Measurements from ENCODE around the gene HHIPL1. TPM values are rescaled to one million over a fixed set of nuclear protein-coding genes. Genes with fewer than 3 reads are reported as not detected.

HHIPL1 gene
- polyA plus RNA-seq, 2 of the 4 experiments (the other 2 are of a cell fraction), result 0.19 to 0.23 TPM

DNA sequence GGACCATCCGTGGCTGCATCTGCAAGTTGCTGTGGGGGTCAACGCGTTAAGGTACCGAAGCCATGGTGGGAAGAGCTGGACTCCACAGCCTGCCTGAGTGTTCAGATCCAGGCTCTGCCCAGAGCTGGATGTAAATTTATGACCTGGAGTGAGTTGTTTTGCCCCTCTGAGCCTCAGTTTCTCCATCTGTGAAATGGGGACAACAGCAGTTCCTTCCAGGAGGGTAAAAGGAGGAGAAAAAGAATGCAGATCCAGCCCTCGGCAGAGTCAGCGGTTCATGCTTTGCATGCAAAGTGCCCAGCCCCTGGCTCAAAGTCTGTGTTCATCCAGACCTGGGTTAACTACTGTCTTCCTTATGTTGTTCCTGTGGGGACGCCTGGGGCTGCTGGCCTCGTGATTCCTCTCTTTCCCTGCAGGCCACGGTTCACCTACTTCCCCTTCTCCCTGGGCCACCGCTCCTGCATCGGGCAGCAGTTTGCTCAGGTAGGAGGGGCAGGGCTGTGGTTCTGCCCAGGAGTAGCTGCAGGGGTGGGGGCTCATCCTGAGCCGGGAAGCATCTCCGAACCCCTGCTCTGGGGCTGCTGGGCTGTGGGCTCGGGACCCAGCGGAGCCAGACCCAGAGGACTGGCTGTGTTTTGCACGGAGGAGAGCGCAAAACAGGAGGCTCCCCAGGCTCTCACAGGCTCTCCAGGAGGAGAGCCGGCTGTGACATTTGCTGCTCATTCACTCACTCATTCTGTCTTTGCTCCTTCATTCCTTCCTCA is 81.0 kb downstream of the HHIPL1 start:
- Histone ChIP-seq H3K9me3 (no peaks in the 10 kb centered on the region), H3K27ac (no peak overlapping the region), H3K4me3 (no peak overlapping the region), H3K4me2 (no peak overlapping the region), H3K4me1 (peaks cover 4% of the 10 kb centered on the region; the same call in 2 of the 3 replicates)
- WGBS (ENCODE audit: missing lambda C conversion rate), result 78% methylated on average over 16 of the region's 18 CpGs
- ATAC-seq, result no peak
- TF ChIP-seq, protein P1, sequence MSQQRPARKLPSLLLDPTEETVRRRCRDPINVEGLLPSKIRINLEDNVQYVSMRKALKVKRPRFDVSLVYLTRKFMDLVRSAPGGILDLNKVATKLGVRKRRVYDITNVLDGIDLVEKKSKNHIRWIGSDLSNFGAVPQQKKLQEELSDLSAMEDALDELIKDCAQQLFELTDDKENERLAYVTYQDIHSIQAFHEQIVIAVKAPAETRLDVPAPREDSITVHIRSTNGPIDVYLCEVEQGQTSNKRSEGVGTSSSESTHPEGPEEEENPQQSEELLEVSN (IDR thresholded peaks at IDR 0.05; ENCODE audit: borderline replicate concordance, low read depth), result no peak
- TF ChIP-seq KDM1A (IDR thresholded peaks at IDR 0.05; ENCODE audit: low read depth), result 0 out of 2 replicates have a peak, but pooled peaks have one; percentile 56
- TF ChIP-seq CEBPB (IDR thresholded peaks at IDR 0.05), result no peak
- FAIRE-seq, result no peak
- DNase-seq (ENCODE audit: low read depth in 1 of 2, low spot score in 1 of 2), result no peak
- CTCF ChIA-PET, result interaction anchor here (0.9 to 19.6 kb wide), 4 partner anchors 10 to 174 kb away, joined by 3 to 260 read pairs (median 4); no protein-coding TSS in a partner anchor
- POLR2A ChIA-PET, result no interaction called here

DNA sequence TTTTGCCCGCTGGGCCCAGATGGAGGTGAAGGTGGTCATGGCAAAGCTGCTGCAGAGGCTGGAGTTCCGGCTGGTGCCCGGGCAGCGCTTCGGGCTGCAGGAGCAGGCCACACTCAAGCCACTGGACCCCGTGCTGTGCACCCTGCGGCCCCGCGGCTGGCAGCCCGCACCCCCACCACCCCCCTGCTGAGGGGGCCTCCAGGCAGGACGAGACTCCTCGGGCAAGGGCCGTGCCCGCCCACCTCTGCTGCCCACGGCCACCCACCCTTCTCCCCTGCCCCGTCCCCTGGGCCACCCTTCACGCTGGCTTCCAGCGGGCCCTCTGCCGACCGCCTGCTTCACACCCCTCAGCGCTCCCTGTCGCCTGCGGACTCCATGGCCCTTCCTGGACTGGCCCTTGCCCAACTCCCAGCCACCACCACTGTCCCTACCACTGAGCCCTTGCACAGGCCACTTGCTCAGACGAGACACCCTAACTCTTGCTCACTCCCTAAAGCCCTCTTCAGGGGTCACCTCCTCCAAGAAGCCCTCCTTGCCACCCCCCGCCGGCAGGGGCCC is 81.7 kb downstream of the HHIPL1 start:
- H3K4me1 ChIP-seq, result peaks cover 7% of the 10 kb centered on the region; the same call in 2 of the 3 replicates
- no peak overlapping the region for H3K4me3 ChIP-seq
- ATAC-seq, result no peak
- H3K27ac ChIP-seq, result no peak overlapping the region
- no peak for DNase-seq (ENCODE audit: low read depth in 1 of 2, low spot score in 1 of 2)
- no peak overlapping the region for H3K4me2 ChIP-seq
- CTCF ChIA-PET, result interaction anchor here (1.2 to 19.6 kb wide), 3 partner anchors 11 to 160 kb away, joined by 3 to 260 read pairs (median 5); no protein-coding TSS in a partner anchor
- POLR2A ChIA-PET, result no interaction called here
- H3K9me3 ChIP-seq, result no peaks in the 10 kb centered on the region
- 85% methylated on average over 17 of the region's 26 CpGs for WGBS (ENCODE audit: missing lambda C conversion rate)
- TF ChIP-seq MAFK (IDR thresholded peaks at IDR 0.05; ENCODE audit: partially characterized antibody), result no peak
- TF ChIP-seq KDM5A (IDR thresholded peaks at IDR 0.05), result no peak
- no peak for TF ChIP-seq NR3C1 (IDR thresholded peaks at IDR 0.05)
- peak; percentile 19 for TF ChIP-seq ZFP36 (IDR thresholded peaks at IDR 0.05; ENCODE audit: borderline replicate concordance, partially characterized antibody)
- no peak for TF ChIP-seq SMC3 (IDR thresholded peaks at IDR 0.05)
- TF ChIP-seq JUN (IDR thresholded peaks at IDR 0.05), result no peak
- TF ChIP-seq HOXA7 (CRISPR knock-in tag; IDR thresholded peaks at IDR 0.05), result no peak
- no peak for FAIRE-seq

DNA sequence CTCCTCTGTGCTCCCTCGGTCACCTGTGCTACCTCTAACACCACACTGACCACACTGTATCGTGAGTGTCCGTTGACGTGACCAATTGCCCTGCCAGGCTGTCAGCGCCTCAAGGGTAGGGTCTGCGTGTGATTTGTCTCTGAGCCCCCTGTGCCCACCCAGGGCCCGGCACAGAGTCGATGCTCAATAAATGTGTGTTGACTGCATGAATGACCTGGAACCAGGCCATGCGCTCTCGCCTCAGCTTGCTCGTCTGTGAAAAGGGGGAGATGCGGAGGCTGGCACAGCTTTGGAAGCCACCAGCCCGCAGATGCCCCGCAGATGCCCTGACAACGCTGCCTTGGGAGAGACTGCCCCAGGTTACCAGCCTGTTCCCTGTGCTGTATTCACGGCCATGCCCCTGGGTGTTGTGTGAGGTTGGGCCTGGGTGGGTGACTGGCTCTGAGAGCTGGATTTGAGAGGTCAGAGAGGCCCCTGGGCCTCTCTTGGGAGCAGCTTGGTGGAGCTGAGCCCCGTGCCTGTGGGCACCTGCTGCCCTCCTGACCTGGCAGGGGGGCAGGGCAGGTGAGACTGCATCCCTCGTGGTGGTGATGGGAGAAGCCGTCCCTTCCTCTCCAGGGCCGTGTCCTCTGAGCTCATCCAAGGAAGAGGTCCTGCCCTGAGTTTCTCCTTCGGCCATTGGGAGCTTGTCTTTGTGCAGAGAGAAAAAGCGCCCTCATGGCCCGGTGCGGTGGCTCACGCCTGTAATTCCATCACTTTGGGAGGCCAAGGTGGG is 82.4 kb downstream of the HHIPL1 start:
- CTCF ChIA-PET, result interaction anchor here (0.7 to 19.6 kb wide), 5 partner anchors 10 to 159 kb away, joined by 3 to 263 read pairs (median 5); no protein-coding TSS in a partner anchor
- DNase-seq (ENCODE audit: low read depth in 1 of 2, low spot score in 1 of 2), result no peak
- WGBS (ENCODE audit: missing lambda C conversion rate), result 86% methylated on average over 23 of the region's 25 CpGs

More for the DNA sequence above, 82.4 kb downstream of the HHIPL1 start:
- ATAC-seq, result no peak
- no peaks in the 10 kb centered on the region for H3K9me3 ChIP-seq
- FAIRE-seq, result no peak
- no peak overlapping the region for H3K4me2 ChIP-seq
- TF ChIP-seq KDM5A (IDR thresholded peaks at IDR 0.05), result no peak
- no peak for TF ChIP-seq RARB (CRISPR knock-in tag; IDR thresholded peaks at IDR 0.05)
- TF ChIP-seq CHD2 (IDR thresholded peaks at IDR 0.05; ENCODE audit: low read length, partially characterized antibody), result no peak
- no peak for TF ChIP-seq JUNB (IDR thresholded peaks at IDR 0.05)
- no peak for TF ChIP-seq MAFK (IDR thresholded peaks at IDR 0.05; ENCODE audit: partially characterized antibody)
- no peak for TF ChIP-seq HDAC2 (IDR thresholded peaks at IDR 0.05)
- TF ChIP-seq BHLHE40 (IDR thresholded peaks at IDR 0.05; ENCODE audit: low read depth, low read length), result no peak
- no peak for TF ChIP-seq RNF2 (IDR thresholded peaks at IDR 0.05; ENCODE audit: borderline replicate concordance, low read depth)
- TF ChIP-seq, protein P2, sequence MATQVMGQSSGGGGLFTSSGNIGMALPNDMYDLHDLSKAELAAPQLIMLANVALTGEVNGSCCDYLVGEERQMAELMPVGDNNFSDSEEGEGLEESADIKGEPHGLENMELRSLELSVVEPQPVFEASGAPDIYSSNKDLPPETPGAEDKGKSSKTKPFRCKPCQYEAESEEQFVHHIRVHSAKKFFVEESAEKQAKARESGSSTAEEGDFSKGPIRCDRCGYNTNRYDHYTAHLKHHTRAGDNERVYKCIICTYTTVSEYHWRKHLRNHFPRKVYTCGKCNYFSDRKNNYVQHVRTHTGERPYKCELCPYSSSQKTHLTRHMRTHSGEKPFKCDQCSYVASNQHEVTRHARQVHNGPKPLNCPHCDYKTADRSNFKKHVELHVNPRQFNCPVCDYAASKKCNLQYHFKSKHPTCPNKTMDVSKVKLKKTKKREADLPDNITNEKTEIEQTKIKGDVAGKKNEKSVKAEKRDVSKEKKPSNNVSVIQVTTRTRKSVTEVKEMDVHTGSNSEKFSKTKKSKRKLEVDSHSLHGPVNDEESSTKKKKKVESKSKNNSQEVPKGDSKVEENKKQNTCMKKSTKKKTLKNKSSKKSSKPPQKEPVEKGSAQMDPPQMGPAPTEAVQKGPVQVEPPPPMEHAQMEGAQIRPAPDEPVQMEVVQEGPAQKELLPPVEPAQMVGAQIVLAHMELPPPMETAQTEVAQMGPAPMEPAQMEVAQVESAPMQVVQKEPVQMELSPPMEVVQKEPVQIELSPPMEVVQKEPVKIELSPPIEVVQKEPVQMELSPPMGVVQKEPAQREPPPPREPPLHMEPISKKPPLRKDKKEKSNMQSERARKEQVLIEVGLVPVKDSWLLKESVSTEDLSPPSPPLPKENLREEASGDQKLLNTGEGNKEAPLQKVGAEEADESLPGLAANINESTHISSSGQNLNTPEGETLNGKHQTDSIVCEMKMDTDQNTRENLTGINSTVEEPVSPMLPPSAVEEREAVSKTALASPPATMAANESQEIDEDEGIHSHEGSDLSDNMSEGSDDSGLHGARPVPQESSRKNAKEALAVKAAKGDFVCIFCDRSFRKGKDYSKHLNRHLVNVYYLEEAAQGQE (IDR thresholded peaks at IDR 0.05), result no peak
- TF ChIP-seq, protein P3, sequence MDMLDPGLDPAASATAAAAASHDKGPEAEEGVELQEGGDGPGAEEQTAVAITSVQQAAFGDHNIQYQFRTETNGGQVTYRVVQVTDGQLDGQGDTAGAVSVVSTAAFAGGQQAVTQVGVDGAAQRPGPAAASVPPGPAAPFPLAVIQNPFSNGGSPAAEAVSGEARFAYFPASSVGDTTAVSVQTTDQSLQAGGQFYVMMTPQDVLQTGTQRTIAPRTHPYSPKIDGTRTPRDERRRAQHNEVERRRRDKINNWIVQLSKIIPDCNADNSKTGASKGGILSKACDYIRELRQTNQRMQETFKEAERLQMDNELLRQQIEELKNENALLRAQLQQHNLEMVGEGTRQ (IDR thresholded peaks at IDR 0.05), result no peak
- TF ChIP-seq, protein P4, sequence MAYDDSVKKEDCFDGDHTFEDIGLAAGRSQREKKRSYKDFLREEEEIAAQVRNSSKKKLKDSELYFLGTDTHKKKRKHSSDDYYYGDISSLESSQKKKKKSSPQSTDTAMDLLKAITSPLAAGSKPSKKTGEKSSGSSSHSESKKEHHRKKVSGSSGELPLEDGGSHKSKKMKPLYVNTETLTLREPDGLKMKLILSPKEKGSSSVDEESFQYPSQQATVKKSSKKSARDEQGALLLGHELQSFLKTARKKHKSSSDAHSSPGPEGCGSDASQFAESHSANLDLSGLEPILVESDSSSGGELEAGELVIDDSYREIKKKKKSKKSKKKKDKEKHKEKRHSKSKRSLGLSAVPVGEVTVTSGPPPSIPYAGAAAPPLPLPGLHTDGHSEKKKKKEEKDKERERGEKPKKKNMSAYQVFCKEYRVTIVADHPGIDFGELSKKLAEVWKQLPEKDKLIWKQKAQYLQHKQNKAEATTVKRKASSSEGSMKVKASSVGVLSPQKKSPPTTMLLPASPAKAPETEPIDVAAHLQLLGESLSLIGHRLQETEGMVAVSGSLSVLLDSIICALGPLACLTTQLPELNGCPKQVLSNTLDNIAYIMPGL (CRISPR knock-in tag; IDR thresholded peaks at IDR 0.05; ENCODE audit: borderline replicate concordance), result no peak
- H3K27ac ChIP-seq, result no peak overlapping the region
- peaks cover 7% of the 10 kb centered on the region; the same call in 2 of the 3 replicates for H3K4me1 ChIP-seq
- no peak overlapping the region for H3K4me3 ChIP-seq
- POLR2A ChIA-PET, result no interaction called here
